HL-60 (cell line): ENCODE measurements around the gene RAP1A.

Experiments
- CTCF ChIP-seq: IDR thresholded peaks from one replicate; pipeline ENCODE4 v1.5.1; 2011; ENCODE audit warnings: low read length, control low read depth, inconsistent platforms; ENCODE audit not compliant: insufficient read depth
- POLR2AphosphoS5 ChIP-seq: IDR thresholded peaks from 2 replicates; pipeline ENCODE4 v1.6.1; 2012; ENCODE audit warnings: low read depth
- REST ChIP-seq: IDR thresholded peaks from 2 replicates; pipeline ENCODE4 v1.6.1; 2012; ENCODE audit warnings: low read depth; ENCODE audit not compliant: insufficient replicate concordance
- SPI1 ChIP-seq: IDR thresholded peaks from 2 replicates; pipeline ENCODE4 v1.6.1; 2012; ENCODE audit warnings: low read depth, mild to moderate bottlenecking, borderline replicate concordance

GRCh38 chr1:111630567-111630966, 11.0 kb downstream of the RAP1A start:
- TF ChIP-seq CTCF (no peak), POLR2AphosphoS5 (no peak), REST (no peak), SPI1 (no peak)
